ENCODE data around the gene VAT1.
A peak's percentile ranks its signal among the peaks of the same experiment; 100 is the strongest.
"Not testable (repeated sequence)": the region's sequence is repeated elsewhere in the genome, so short reads cannot be mapped to it uniquely, and the experiment has no call there.

The VAT1 gene

GRCh38 chr17:42989726-42990652 lies 32.2 kb downstream of the VAT1 start:
- 93 to 94% methylated on average over 6 of the region's 6 CpGs for WGBS, 2 experiments
- Histone ChIP-seq H3K4me3 (ENCODE audit: insufficient read depth, low read depth, low read length) (no peak overlapping the region), H3K9me3 (ENCODE audit: control insufficient read depth, low read length) (no peaks in the 10 kb centered on the region), H3K27me3 (ENCODE audit: control insufficient read depth, insufficient read depth, low read length, poor library complexity, severe bottlenecking) (no peaks in the 10 kb centered on the region), H3K4me1 (ENCODE audit: control insufficient read depth, insufficient read depth, low read length) (no peaks in the 10 kb centered on the region), H3K27ac (ENCODE audit: insufficient read depth, low read depth, low read length, poor library complexity, severe bottlenecking) (no peak overlapping the region), H3K36me3 (ENCODE audit: control insufficient read depth, insufficient read depth, low read length) (peaks cover 51% of the 10 kb centered on the region)

- no peaks in the 10 kb centered on the region for H3K4me1 ChIP-seq (ENCODE audit: control insufficient read depth, insufficient read depth, low read length)
- no peaks in the 10 kb centered on the region for H3K9me3 ChIP-seq (ENCODE audit: control insufficient read depth, low read length)
- H3K27ac ChIP-seq (ENCODE audit: insufficient read depth, low read depth, low read length, poor library complexity, severe bottlenecking) = no peak overlapping the region
- H3K36me3 ChIP-seq (ENCODE audit: control insufficient read depth, insufficient read depth, low read length) = peaks cover 51% of the 10 kb centered on the region
- H3K4me3 ChIP-seq (ENCODE audit: insufficient read depth, low read depth, low read length) = no peak overlapping the region
- WGBS, 2 experiments = 93 to 94% methylated on average over 5 of the region's 5 CpGs
- H3K27me3 ChIP-seq (ENCODE audit: control insufficient read depth, insufficient read depth, low read length, poor library complexity, severe bottlenecking) = no peaks in the 10 kb centered on the region
Observed at GRCh38 chr17:42989141-42989540, 33.0 kb downstream of the VAT1 start.

DNA sequence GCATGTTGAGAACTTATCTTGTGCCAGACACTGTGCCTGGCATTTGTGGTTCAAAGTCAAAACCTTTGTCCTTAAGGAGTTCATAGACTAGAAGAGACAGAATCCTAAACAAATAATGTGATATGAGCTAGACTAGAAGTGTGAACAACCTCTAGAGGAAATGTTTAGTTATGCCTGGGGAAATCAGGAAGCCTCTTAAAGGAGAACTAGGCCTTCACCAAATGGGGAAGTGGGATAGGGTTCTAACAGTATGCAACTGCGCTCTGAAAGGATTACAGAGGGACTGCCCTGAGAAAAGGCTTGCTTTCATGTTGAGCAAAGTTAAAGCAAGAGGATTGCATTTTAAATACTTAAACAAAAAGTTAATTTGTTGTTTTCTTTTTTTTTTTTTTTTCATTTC lies 37.0 kb downstream of the VAT1 start:
- Histone ChIP-seq H3K27me3 (ENCODE audit: control insufficient read depth, insufficient read depth, low read length, poor library complexity, severe bottlenecking) (no peaks in the 10 kb centered on the region), H3K36me3 (ENCODE audit: control insufficient read depth, insufficient read depth, low read length) (peaks cover 35% of the 10 kb centered on the region), H3K4me3 (ENCODE audit: insufficient read depth, low read depth, low read length) (no peak overlapping the region), H3K4me1 (ENCODE audit: control insufficient read depth, insufficient read depth, low read length) (peaks cover 9% of the 10 kb centered on the region), H3K9me3 (ENCODE audit: control insufficient read depth, low read length) (no peaks in the 10 kb centered on the region), H3K27ac (ENCODE audit: insufficient read depth, low read depth, low read length, poor library complexity, severe bottlenecking) (no peak overlapping the region)
- no CpG with 5 or more reads among the region's 1 CpG for WGBS, 2 experiments

DNA sequence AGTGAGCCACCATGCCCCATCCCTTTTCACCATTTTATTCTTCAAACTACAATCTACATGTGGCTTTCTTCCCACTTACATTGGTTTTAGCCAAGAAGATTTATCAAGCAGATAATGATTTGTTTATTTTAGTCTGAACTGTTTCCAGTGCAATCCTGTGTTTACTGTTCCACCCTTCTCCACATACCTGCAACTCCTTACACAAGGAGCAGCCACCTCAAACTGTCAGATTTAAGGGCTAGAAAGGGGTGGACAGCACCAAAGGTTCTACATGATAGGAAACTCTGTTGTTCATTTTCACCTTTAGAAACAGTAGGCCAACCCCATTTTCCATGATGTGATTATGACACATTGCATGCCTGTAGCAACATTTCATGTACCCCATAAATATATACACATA lies 39.9 kb downstream of the VAT1 start:
- Histone ChIP-seq H3K4me1 (ENCODE audit: control insufficient read depth, insufficient read depth, low read length) (peaks cover 19% of the 10 kb centered on the region), H3K36me3 (ENCODE audit: control insufficient read depth, insufficient read depth, low read length) (peaks cover 13% of the 10 kb centered on the region), H3K27ac (ENCODE audit: insufficient read depth, low read depth, low read length, poor library complexity, severe bottlenecking) (no peak overlapping the region), H3K27me3 (ENCODE audit: control insufficient read depth, insufficient read depth, low read length, poor library complexity, severe bottlenecking) (no peaks in the 10 kb centered on the region), H3K4me3 (ENCODE audit: insufficient read depth, low read depth, low read length) (no peak overlapping the region), H3K9me3 (ENCODE audit: control insufficient read depth, low read length) (no peaks in the 10 kb centered on the region)

DNA sequence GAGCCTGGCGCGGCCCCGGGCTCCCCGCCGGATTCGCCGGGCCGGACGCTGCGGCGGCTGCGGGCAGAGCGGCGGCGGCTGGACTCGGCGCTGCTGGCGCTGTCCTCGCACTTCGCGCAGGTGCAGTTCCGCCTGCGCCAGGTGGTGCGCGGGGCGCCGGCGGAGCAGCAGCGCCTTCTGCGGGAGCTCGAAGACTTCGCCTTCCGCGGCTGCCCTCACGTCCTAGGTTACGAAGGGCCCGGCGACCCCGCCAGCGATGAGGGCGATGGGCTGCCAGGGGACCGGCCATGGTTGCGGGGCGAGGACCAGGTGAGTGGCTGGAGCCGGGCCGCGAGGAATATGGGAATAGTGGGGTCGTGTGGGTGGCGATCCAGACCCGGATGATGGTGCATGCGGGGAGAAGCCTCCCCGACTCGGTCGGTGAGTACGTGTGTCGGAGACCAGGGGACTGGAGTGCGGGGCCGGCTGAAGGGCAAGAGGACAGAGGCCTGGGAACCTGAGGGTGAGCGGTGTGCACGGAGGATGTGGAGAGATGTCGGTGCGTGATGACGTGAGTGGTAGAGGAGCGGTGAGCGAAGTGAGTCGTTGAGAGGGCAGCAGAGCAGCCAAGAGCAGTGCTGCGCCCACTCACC lies 41.3 kb downstream of the VAT1 start:
- Histone ChIP-seq H3K36me3 (ENCODE audit: control insufficient read depth, insufficient read depth, low read length) (peaks cover 4% of the 10 kb centered on the region), H3K9me3 (ENCODE audit: control insufficient read depth, low read length) (no peaks in the 10 kb centered on the region), H3K27me3 (ENCODE audit: control insufficient read depth, insufficient read depth, low read length, poor library complexity, severe bottlenecking) (no peaks in the 10 kb centered on the region), H3K27ac (ENCODE audit: insufficient read depth, low read depth, low read length, poor library complexity, severe bottlenecking) (peak overlapping the region; percentile 44), H3K4me3 (ENCODE audit: insufficient read depth, low read depth, low read length) (peak overlapping the region; percentile 92), H3K4me1 (ENCODE audit: control insufficient read depth, insufficient read depth, low read length) (peaks cover 19% of the 10 kb centered on the region)
- 1% methylated on average over 67 of the region's 67 CpGs for WGBS, 2 experiments

DNA sequence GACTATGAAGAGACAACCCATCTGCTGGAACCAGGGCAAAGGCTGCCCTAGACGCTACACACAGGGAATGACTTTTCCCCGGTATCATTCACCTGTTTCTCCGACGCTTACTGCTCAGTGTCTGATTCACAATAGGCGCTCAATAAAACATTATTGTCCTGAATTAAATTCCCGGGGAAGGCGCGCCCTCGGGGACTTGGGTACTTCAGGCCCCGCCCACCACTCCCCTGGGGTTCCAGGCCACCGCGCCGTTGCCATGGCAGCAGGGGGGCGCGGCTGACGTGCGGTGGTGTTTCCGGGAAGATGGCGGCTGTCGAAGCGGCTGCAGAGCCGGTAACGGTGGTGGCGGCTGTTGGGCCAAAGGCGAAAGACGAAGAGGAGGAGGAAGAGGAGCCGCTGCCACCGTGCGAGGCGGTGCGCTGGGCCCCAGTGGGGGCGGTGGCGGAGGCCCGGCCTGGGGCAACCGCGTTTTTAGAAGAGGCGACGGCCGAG lies 41.9 kb downstream of the VAT1 start, which contains the start of gene RUNDC1:
Gene RUNDC1 (plus strand): TSS at position 292 of the 492 bp plus-strand sequence. CDS start 12 bp downstream, at position 304.
- Histone ChIP-seq H3K4me3 (ENCODE audit: insufficient read depth, low read depth, low read length) (peak within 1 kb of the TSS; percentile 92), H3K27ac (ENCODE audit: insufficient read depth, low read depth, low read length, poor library complexity, severe bottlenecking) (peak within 1 kb of the TSS; percentile 65), H3K4me1 (ENCODE audit: control insufficient read depth, insufficient read depth, low read length) (peaks cover 19% of the 10 kb centered on the region), H3K27me3 (ENCODE audit: control insufficient read depth, insufficient read depth, low read length, poor library complexity, severe bottlenecking) (no peaks in the 10 kb centered on the region), H3K36me3 (ENCODE audit: control insufficient read depth, insufficient read depth, low read length) (no peaks in the 10 kb centered on the region), H3K9me3 (ENCODE audit: control insufficient read depth, low read length) (no peaks in the 10 kb centered on the region)
- WGBS, 2 experiments = 0 to 1% methylated on average over 39 of the region's 39 CpGs

DNA sequence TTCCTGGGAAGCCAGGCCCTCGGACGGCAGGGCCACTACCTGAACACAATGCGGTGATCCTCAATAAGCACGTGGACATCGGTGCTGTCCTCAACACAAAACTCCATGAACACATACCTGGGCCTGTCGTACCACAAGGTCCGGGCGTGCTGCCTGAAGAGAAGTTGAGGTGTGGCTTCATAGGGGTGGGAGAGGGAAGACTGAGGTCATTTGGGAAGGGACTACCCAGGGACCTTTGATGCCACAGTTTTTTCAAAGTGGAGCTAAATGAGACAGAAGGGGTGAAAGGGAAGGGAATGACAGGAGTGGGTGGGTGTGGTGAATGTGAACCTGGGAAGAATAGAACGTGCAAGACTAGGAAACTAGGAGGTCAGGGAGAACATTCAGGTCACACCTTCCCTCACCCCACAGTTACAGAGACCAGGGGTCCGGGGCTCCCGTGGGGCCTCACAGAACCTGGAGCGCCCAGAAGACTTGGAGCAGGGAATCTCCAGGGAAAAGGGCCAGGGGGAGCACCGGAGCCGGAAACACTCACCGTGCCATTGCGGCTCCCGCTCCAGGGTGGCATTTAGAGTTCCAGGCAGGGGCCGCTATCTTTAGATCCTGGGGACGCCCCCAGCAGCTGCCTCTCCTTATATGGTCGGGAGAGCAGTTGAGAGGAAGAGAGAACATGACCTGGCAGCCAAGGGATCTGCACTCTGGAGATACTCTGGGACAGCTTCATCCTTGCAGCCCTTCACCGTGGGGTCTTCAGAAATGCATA lies 42.5 kb downstream of the VAT1 start, which contains the start of gene PTGES3L:
Gene PTGES3L (minus strand): TSS at position 570 of the 763 bp plus-strand sequence. CDS start 27 bp downstream, at position 543.
- Histone ChIP-seq H3K27me3 (ENCODE audit: control insufficient read depth, insufficient read depth, low read length, poor library complexity, severe bottlenecking) (no peaks in the 10 kb centered on the region), H3K4me1 (ENCODE audit: control insufficient read depth, insufficient read depth, low read length) (peaks cover 19% of the 10 kb centered on the region), H3K36me3 (ENCODE audit: control insufficient read depth, insufficient read depth, low read length) (no peaks in the 10 kb centered on the region), H3K9me3 (ENCODE audit: control insufficient read depth, low read length) (no peaks in the 10 kb centered on the region), H3K27ac (ENCODE audit: insufficient read depth, low read depth, low read length, poor library complexity, severe bottlenecking) (peak within 1 kb of the TSS; percentile 65), H3K4me3 (ENCODE audit: insufficient read depth, low read depth, low read length) (peak within 1 kb of the TSS; percentile 92)
- 41 to 42% methylated on average over 21 of the region's 21 CpGs for WGBS, 2 experiments

DNA sequence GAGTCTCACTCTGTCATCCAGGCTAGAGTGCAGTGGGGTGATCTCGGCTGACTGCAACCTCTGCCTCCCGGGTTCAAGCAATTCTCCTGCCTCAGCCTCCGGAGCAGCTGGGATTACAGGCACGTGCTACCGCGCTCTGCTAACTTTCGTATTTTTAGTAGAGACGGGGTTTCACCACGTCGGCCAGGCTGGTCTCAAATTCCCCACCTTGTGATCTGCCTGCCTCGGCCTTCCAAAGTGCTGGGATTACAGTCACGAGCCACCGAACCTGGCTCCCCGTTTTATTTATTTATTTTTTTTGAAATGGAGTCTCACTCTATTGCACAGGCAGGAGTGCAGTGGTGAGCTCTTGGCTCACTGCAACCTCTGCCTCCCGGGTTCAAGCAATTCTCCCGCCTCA lies 46.5 kb downstream of the VAT1 start:
- not testable (repeated sequence) for H3K9me3 ChIP-seq (ENCODE audit: control insufficient read depth, low read length); H3K27me3 ChIP-seq (ENCODE audit: control insufficient read depth, insufficient read depth, low read length, poor library complexity, severe bottlenecking)

GRCh38 chr17:42975265-42975664 lies 46.9 kb downstream of the VAT1 start:
- 89 to 93% methylated on average over 2 of the region's 2 CpGs for WGBS, 2 experiments
- Histone ChIP-seq H3K27ac (ENCODE audit: insufficient read depth, low read depth, low read length, poor library complexity, severe bottlenecking) (no peak overlapping the region), H3K27me3 (ENCODE audit: control insufficient read depth, insufficient read depth, low read length, poor library complexity, severe bottlenecking) (no peaks in the 10 kb centered on the region), H3K4me1 (ENCODE audit: control insufficient read depth, insufficient read depth, low read length) (peaks cover 10% of the 10 kb centered on the region), H3K36me3 (ENCODE audit: control insufficient read depth, insufficient read depth, low read length) (no peaks in the 10 kb centered on the region), H3K4me3 (ENCODE audit: insufficient read depth, low read depth, low read length) (no peak overlapping the region), H3K9me3 (ENCODE audit: control insufficient read depth, low read length) (no peaks in the 10 kb centered on the region)

More for the DNA sequence above, 46.5 kb downstream of the VAT1 start:
- not testable (repeated sequence) for H3K36me3 ChIP-seq (ENCODE audit: control insufficient read depth, insufficient read depth, low read length); H3K27ac ChIP-seq (ENCODE audit: insufficient read depth, low read depth, low read length, poor library complexity, severe bottlenecking); H3K4me1 ChIP-seq (ENCODE audit: control insufficient read depth, insufficient read depth, low read length); H3K4me3 ChIP-seq (ENCODE audit: insufficient read depth, low read depth, low read length)
- WGBS, 2 experiments = 91 to 92% methylated on average over 16 of the region's 16 CpGs

All from ectodermal cell (in vitro differentiated cells).